GM21367 (cell line): Measurements from ENCODE around the gene ELOA2.
"Not testable (repeated sequence)": the region's sequence is repeated elsewhere in the genome, so short reads cannot be mapped to it uniquely, and the experiment has no call there.

Source experiments
- ATAC-seq: cut with Tn5 transposase; IDR thresholded peaks from one replicate; pipeline ENCODE4 v1.9.1; 2021; ENCODE audit not compliant: unreplicated experiment

The ELOA2 gene, protein sequence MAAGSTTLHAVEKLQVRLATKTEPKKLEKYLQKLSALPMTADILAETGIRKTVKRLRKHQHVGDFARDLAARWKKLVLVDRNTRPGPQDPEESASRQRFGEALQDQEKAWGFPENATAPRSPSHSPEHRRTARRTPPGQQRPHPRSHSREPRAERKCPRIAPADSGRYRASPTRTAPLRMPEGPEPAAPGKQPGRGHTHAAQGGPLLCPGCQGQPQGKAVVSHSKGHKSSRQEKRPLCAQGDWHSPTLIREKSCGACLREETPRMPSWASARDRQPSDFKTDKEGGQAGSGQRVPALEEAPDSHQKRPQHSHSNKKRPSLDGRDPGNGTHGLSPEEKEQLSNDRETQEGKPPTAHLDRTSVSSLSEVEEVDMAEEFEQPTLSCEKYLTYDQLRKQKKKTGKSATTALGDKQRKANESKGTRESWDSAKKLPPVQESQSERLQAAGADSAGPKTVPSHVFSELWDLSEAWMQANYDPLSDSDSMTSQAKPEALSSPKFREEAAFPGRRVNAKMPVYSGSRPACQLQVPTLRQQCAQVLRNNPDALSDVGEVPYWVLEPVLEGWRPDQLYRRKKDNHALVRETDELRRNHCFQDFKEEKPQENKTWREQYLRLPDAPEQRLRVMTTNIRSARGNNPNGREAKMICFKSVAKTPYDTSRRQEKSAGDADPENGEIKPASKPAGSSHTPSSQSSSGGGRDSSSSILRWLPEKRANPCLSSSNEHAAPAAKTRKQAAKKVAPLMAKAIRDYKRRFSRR

DNA sequence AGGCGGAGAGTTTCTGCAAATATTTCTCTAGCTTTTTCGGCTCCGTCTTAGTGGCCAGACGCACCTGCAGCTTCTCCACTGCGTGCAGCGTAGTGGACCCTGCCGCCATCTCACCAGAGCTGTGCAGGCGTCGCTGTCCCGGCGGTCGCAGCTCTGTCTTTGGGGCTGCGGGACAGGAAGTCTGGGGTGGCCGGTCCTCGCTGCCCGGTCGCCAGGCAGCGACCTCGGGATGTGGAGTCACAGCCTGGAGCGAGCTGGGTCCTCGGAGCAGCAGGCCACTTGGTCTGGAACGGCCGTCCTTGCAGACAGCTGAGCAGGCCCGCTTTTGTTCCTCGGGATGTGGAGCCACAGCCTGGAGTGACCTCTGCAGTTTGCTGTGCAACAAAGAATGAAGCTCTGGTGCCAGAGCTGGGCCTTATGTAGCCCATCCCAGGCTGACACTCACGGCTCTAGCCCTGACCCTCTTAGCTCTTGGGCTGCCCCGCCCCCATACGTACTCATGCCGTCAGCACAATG is at the start of gene ELOA2:
TSS of gene ELOA2 (minus strand) at position 466 of the 516 bp plus-strand sequence. CDS start at position 109, 357 bp downstream.
- ATAC-seq: no peak

DNA sequence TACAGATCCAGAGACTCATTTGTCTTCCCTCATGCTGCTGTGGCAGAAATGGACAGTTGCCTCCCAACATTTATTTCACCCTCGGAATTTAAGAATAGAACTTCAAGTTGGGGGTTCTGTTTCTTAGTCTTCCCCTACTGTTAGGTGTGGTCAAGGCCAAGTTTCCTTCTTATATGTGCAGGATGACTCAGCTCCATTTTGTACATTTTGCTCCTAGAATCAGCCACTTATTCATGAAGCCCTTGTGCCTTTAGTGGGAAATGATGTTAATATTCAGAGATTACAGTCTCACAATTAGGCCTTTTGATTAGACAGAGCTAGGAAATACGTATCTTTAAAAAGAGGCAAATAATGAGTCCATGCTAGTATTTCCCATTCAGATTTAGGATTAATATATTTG is 46.2 kb upstream of the ELOA2 start:
- no peak for ATAC-seq

DNA sequence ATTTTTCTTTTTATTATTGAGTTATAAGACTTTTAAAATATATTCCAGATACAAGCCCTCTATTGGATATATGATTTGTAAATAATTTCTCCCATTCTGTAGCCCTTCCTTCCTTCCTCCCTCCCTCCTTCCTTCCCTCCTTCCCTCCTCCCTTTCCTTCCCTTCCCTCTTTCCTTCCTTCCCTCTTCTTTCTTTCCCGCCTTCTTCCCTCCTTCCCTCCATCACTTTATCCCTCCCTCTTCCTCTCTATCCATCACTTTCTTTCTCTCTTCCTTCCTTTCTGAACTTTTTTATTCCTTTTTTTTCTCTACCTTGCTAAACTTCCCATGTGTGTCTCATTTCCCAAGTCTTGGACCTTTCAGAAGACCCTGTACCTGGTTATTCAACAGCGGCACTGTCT is 45.5 kb upstream of the ELOA2 start:
- ATAC-seq: no peak

DNA sequence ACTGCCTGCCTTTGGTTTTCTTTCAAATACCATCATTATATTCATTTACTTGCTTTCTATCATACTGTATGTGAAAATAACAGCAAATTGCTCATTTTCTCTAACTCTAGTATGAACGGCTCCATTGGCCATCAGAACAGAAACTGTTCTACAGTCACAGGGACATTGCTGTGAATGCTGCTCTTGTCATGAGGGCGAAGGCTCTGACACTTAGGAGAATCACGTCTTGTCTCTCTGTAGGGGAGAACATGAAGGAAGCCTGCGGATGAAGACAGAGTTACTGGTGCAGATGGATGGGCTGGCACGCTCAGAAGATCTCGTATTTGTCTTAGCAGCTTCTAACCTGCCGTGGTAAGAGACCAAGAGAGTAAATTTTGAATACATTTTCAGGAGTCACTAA is 41.7 kb upstream of the ELOA2 start:
- ATAC-seq: no peak

DNA sequence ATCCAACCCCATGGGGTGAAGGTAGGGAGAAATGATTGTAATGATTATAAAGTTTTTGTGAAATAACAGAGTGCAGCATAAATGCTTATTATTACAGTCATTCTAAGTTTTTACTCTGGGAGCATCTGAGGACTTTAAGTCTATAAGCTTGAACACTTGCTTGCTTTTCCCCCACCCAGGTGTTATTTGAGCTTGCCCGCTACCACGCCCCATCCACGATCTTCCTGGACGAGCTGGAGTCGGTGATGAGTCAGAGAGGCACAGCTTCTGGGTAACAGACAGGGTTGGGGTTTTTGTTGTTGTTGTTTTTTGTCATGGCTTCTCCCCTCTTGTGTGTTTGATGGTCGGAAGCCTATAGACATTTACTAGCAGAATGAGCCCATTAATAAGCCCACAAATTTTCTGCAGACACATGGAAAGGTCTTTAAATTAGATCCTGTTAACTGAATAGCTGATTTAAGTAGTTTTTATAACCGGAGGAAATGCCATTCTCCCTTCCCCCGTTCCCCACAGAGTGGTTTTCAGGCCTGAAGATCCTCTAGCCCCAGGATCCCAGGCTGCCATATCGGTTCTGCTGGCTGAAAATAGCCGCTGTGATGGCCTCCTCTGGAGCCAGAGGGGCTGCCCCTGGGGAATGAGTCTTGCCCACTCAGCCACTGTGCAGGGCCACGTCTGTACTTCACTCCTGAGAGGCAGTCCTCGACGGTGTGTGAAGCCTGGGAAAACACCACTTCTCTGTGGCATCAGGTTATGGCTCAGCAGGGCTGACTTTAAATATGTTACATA is 39.9 kb upstream of the ELOA2 start:
- no peak for ATAC-seq

DNA sequence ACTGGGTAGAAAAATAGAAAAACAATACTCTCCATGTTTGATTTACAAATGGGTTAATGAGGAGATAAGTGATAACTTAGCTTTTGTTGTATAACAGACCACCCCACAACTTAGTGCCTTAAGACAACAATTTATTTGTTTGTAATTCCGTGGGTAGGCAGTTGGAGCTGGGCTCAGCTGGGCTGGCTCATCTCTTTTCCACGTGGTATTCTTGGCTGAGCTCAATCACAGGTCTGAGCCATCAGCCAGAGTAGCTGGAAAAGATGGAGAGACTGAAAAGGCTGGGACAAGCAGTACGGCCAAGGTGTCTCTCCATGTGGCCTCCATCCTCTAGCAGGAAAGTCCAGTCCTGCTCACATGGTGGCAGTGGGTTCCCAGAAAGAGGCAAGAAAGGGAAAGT is 32.2 kb upstream of the ELOA2 start:
- no peak for ATAC-seq

DNA sequence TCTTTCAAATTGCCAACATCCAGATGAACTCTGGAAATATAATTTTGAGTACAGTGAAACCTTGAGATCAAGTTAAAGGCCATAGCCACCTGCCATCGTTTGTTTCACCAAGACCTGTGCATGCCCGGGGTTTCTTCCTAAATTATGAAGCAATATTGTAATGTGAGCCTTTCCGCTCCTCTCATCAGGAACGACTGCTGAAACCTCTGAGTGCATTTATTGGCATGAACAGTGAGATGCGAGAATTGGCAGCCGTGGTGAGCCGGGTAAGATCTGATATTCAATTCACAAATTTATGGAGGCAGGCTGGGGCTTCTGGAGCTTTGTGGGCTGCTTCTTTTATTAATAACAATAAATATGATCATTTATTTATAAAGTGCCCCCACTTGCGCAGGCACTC is 27.7 kb upstream of the ELOA2 start:
- no peak for ATAC-seq

DNA sequence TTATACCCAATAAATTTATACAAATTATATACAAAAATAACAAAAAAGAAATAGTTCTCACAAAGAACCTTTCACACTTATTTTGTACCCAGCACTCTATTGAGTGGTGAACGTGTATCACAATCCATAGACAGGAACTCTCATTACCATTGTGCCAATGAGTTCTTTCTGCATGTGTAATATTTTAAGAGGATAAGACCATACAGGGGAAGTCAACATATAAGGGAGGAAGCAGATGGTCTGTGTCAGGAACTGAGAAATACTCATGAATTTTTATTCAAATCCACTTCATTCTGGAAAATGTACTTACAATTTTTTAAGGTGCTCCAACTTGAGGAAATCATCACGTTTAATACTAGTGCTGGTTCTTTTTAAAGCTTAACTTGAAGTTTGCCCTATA is 27.1 kb upstream of the ELOA2 start:
- ATAC-seq: no peak

DNA sequence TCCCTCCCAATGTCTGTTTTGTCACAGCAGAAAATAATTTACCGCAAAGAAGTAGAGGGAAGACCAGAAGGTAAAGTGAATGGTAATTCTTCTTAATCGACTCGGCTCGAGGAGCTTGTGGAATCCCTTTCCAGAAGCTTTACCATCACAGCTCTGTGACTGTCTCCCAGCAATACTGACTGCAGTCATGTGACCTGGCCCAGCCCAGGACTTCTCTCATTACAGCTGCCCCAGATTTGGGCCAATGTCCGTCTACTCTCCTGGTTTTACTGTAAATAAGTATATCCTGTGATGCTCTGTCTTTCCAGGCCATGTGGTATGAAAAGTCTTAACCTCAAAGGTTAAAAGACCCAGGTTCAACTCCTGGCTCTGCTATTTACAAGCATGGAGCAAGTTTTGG is 18.9 kb upstream of the ELOA2 start:
- ATAC-seq: no peak

DNA sequence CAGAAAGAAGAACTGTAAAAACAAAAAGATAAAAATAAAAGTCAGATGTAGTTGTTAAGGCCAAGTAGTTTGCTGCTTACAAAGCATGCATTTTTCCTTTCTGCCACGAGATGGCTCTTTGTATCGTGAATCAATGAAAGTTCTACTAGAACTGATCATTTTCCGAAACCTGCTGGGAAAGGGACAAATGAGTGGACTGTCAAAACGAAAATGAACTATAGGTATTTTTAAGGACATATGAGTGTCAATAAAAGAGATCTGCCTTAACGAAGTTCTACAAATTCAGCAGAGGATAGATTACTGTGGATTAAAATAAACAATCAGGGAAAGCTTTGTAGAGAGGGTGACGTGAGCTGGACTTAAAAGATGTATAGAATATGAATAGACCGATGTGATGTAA is 15.0 kb upstream of the ELOA2 start:
- no peak for ATAC-seq

DNA sequence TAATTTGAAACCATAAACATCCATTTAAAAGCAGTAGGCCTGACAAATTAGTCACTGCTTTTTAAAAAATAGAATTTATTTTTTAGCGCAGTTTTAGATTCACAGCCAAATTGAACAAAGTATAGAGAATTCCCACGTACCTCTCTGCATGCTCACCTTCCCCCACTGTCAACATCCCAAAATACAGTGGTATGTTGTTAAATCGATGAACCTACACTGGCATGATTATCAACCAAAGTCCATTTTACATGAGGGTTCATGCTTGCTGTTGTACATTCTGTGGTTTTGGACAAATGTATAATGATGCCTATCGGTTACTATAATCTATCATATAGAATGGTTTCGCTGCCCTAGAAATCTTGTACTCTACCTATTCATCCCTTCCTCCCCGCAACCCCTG is 5.6 kb upstream of the ELOA2 start:
- ATAC-seq: no peak

DNA sequence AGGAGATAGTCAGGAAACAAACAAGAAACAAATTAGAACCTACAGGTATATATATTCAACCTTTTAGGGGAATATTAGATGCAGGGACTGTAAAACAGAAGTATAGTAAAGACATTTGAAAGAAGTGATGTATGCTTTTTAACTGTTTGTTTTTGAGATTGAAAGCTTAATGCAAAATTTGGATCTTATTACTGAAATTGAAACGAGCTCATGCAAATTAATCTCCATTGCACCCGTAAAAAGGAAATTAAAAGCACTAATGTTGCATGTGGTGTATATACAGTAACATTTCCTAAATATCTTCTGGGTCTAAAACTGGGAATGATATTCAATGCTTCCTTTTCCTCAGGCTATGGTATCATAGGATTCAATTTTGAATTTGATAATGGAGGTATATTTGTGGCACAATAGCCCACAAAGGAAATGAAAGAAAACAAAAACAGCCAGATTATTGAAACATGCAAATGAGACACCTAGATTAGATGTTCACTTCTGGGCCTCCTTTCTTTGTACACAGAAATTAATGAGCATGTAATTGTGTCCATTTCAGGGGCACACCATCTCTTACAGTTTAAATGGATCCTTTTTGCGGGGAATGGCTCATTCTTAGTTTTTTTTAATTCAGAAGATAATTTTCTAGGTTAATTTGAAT is 1.6 kb upstream of the ELOA2 start:
- no peak for ATAC-seq

DNA sequence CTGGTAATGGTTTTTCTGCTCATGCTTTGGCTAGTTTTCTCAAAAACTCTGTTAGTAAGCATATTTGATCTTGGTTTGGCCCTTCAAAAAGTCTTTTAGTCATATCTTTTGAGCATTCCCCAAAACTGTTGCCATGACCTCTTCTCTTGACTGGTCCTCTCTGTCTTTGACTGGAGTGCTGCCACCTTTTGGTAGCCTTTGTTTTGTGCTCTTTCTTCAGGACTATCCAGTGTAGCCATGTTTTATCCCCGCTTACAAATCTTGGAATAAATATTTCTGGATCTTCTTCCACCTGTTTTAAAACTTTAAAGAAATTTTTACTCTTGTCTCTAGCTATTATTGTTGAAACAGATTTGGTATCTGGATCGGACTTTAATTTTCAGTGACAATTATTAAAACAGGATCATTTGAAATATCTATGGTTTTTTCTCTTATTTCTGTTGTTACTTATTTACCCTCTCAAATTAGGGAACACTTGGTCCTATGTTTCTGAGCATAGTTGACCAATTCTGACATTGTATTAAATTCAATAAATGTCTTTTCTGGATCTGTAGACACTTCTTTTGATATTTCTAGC is 965 bp upstream of the ELOA2 start:
- no peak for ATAC-seq

DNA sequence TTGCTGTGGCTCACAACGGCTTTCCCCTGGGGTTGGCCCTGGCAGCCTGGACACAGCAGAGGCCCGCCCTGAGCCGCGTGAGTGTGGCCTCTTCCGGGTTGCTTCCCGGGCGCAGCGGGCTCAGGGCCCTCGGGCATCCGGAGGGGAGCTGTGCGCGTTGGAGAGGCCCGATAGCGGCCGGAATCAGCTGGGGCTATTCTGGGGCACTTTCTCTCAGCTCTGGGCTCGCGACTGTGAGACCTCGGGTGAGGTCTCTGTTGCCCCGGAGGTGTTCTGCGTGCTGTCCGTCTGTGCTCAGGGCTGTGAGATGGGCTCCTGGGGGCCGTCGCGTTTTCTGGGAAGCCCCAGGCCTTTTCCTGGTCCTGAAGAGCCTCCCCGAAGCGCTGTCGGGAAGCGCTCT is 830 bp downstream of the ELOA2 start:
- not testable (repeated sequence) for ATAC-seq

DNA sequence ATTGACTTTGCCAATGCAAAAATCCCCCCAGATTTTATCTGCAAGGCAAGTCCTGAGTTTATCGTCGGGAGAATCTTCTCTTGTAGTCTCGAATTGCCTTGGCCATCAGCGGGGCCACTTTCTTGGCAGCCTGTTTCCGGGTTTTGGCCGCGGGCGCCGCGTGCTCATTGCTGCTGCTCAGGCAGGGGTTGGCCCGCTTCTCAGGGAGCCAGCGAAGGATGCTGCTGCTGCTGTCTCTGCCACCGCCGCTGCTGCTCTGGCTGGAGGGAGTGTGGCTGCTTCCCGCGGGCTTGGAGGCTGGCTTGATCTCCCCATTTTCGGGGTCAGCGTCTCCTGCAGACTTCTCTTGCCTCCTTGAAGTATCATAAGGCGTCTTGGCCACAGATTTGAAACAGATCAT is 2.5 kb downstream of the ELOA2 start:
- no peak for ATAC-seq

DNA sequence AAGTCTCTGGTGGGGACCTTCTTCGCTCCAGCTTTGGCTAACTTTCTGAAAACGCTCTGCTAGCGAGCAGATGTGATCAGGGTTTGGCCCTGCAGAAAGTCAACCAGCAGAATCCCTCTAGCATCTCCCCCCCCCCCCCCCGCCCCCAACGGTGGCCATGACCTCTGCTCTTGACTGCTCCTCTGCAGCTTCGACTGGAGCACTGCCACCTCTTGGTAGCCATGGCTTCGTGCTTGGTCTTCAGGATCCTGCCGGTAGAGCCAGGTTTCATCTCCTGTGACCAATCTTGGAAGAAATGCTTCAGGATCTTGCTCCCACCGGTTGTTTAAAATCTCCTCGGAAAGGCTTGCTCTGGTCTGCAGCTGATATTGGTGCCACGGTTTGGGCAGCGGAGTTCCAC is 4.5 kb downstream of the ELOA2 start:
- ATAC-seq: not testable (repeated sequence)

DNA sequence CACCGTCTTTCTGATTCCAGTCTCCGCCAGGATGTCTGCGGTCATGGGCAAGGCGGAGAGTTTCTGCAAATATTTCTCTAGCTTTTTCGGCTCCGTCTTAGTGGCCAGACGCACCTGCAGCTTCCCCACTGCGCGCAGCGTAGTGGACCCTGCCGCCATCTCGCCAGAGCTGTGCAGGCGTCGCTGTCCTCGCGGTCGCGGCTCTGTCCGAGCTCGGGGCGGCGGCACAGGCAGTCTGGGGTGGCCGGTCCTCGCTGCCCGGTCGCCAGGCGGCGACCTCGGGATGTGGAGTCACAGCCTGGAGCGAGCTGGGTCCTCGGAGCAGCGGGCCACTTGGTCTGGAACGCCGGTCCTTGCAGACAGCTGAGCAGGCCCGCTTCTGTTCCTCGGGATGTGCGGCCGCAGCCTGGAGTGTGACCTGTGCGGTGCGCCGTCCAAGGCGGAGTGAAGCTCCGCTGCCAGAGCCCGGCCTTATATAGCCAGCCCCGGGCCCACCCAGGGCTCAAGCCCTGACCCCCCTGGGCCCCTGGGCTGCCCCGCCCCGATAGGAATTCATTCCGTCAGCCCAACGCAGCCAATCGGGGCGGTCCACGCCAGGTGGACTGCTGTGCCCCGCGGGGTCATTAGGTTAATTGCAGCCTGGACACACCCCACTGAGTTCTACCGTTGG is 5.6 kb downstream of the ELOA2 start:
- not testable (repeated sequence) for ATAC-seq

DNA sequence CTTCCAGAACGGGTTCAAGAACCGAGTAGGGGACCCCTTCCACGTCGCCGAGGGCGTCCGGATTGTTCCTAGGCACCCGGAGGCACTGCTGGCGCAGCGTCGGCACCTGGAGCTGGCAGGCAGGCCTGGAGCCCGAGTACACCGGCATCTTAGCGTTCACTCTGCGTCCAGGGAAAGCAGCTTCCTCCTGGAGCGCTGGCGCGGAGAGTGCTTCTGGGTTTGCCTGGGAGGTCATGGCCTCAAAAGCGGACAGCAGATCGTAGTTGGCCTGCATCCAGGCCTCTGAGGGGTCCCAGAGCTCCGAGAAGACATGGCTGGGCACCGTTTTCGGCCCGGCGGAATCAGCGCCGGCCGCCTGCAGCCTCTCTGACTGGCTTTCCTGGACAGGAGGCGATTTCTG is 6.7 kb downstream of the ELOA2 start:
- not testable (repeated sequence) for ATAC-seq

DNA sequence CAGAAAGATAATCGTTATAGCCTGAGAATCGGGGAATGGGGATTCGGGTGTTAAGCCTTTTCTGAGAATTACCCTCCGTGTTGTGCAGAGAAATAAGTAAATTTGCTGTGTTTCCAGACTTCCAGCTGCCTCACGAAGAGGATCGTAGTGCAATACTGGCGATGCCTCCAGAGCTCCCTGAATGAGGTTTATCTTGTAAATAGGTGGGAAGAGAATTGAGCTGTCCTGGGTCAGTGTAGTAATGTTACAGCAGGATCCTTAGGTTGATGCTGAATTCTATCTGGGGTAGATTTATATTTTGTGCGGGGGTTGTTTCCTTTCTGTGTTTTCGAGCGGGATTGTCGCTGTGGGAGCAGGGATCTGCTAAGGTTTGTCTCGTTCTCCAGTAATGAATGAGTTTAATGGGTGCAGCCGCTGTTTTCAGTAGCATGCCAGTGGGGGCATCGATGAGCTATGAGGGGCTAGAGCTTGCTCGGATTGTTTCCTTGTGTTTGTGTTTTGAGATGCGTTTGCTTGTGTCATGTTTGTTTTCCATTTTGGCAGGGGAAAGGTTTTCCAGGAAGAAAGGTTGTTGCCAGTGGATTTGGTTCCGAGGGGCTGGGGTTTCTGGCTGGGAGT is 9.8 kb downstream of the ELOA2 start:
- not testable (repeated sequence) for ATAC-seq
